HAP-1 (cell line): ENCODE data around the gene CWF19L2.
"Not testable (repeated sequence)": the region's sequence is repeated elsewhere in the genome, so short reads cannot be mapped to it uniquely, and the experiment has no call there.

Source experiments
- DNase-seq, 2 experiments: peaks; one replicate each; pipeline ENCODE4 v3.0.0-alpha.2; 2016 to 2020; ENCODE audit warnings: low spot score in 2 of 2
- H3K27me3 ChIP-seq: fragments of 250-450 bp; sonication (Bioruptor Pico); 2 replicates; pipeline ENCODE4 v1.5.1; 2020; ENCODE audit warnings: low read depth, mild to moderate bottlenecking, moderate library complexity
- H3K36me3 ChIP-seq: fragments of 250-450 bp; sonication (Bioruptor Pico); replicated peaks from 2 replicates; pipeline ENCODE4 v1.5.1; 2020; ENCODE audit warnings: mild to moderate bottlenecking
- H3K4me1 ChIP-seq: fragments of 250-450 bp; sonication (Bioruptor Pico); 2 replicates; pipeline ENCODE4 v1.5.1; 2020; ENCODE audit warnings: mild to moderate bottlenecking
- H3K4me3 ChIP-seq: fragments of 250-450 bp; sonication (Bioruptor Pico); 2 replicates; pipeline ENCODE4 v1.5.1; 2020; ENCODE audit warnings: mild to moderate bottlenecking, moderate library complexity
- H3K9me3 ChIP-seq: fragments of 250-450 bp; sonication (Bioruptor Pico); 2 replicates; pipeline ENCODE4 v1.5.1; 2020; ENCODE audit warnings: mild to moderate bottlenecking, moderate library complexity
- in situ Hi-C: fragments of 300-500 bp; cut with MboI; formaldehyde crosslinking; loops from 3 replicates; pipeline ENCODE4 v1.14.3; 2020; ENCODE audit warnings: low sequenced_read_pairs, inconsistent platforms, mixed read lengths

CWF19L2 gene

DNA sequence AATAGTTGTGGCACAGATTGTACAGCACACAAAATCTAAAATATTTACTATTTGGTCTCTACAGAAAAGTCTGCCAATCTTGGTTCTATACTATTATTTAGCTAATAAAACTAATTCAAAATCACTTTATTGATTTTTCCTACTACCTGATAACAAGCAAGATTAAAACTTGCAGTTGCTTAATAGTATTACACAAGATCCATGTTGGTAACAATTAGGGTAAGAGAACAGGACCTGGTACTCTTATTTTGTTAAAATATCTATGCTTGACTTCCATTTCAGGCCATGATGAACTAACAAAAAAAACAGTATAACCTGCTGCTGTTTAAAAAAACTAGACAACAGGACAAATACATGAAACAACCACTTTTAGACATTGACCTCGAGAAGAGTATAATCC, 52.4 kb downstream of the CWF19L2 start:
- no peaks in the 10 kb centered on the region for H3K9me3 ChIP-seq
- no peaks in the 10 kb centered on the region for H3K4me1 ChIP-seq
- in situ Hi-C loops, result no loop called here
- H3K27me3 ChIP-seq, result no peaks in the 10 kb centered on the region
- H3K36me3 ChIP-seq, result no peaks in the 10 kb centered on the region
- DNase-seq, result no peak
- H3K4me3 ChIP-seq, result no peak overlapping the region

DNA sequence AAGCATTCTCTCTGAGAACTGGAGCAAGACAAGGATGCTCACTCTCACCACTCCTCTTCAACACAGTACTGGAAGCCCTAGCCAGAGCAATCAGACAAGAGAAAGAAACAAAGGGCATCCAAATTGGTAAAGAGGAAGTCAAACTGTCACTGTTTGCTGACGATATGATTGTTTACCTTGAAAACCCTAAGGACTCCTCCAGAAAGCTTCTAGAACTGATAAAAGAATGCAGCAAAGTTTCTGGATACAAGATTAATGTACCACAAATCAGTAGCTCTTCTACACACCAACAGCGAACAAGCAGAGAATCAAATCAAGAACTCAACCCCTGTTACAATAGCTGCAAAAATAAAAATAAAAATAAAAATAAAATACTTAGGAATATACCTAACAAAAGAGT, 56.5 kb downstream of the CWF19L2 start:
- in situ Hi-C loops, DNase-seq: not testable (repeated sequence)

DNA sequence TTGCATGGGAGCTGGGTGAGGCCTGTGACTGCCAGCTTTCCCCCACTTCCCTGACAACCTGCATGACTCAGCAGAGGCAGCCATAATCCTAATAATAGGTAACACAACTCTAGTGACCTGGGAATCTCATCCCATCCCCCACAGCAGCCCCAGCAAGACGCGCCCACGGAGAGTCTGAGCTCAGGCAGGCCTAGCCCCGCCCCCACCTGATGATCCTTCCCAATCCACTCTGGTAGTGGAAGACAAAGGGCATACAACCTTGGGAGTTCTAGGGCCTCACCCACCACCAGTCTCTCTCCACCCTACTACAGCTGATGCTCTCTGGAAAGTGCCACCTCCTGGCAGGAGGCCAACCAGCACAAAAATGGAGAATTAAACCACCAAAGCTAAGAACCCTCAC, 60.3 kb downstream of the CWF19L2 start:
- no peaks in the 10 kb centered on the region for H3K27me3 ChIP-seq
- DNase-seq, result peak in 1 of 2 experiments; percentile 55
- no peaks in the 10 kb centered on the region; the same call in 1 of the 2 replicates for H3K36me3 ChIP-seq
- in situ Hi-C loops, result no loop called here
- no peak overlapping the region for H3K4me3 ChIP-seq
- H3K9me3 ChIP-seq, result no peaks in the 10 kb centered on the region
- peaks cover 6% of the 10 kb centered on the region for H3K4me1 ChIP-seq

More for the DNA sequence above, 56.5 kb downstream of the CWF19L2 start:
- not testable (repeated sequence) for H3K4me1 ChIP-seq, H3K9me3 ChIP-seq, H3K4me3 ChIP-seq, H3K36me3 ChIP-seq, H3K27me3 ChIP-seq

DNA sequence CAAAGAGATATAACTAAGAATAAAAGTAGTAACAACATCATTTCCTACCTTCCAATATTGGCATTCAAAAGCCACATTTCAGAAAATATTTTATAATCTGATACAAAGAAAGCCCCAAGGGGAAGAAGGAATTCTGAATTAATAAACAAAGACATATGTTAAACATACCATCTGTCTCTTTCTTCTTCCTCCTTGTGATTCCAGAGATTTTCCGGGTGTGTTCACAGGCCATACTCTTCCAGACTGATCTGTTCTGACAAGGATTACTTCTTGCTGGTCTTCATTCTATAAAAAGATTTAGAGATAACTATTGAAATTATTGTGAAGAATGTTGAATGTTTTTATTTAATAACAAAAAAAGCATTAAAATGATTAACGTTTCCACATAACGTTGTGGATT, 65.0 kb downstream of the CWF19L2 start:
- DNase-seq, result no peak
- Histone ChIP-seq H3K27me3 (no peaks in the 10 kb centered on the region), H3K36me3 (peaks cover 9% of the 10 kb centered on the region), H3K9me3 (no peaks in the 10 kb centered on the region), H3K4me3 (no peak overlapping the region), H3K4me1 (peaks cover 5% of the 10 kb centered on the region)
- in situ Hi-C loops, result no loop called here

DNA sequence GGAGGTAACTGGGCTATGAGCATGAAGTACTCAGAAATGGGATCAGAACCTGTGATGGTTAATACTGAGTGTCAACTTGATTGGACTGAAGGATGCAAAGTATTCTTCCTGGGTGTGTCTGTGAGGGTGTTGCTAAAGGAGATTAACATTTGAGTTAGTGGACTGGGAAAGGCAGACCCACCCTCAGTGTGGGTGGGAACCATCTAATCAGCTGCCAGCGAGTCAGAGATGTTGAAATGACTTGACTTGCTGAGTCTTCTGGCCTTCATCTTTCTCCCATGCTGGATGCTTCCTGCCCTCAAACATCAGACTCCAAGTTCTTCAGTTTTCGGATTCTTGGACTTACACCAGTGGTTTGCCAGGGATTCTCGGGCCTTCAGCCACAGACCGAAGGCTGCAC, 66.9 kb downstream of the CWF19L2 start:
- DNase-seq, H3K4me3 ChIP-seq, H3K9me3 ChIP-seq, in situ Hi-C loops, H3K4me1 ChIP-seq, H3K36me3 ChIP-seq, H3K27me3 ChIP-seq: not testable (repeated sequence)

DNA sequence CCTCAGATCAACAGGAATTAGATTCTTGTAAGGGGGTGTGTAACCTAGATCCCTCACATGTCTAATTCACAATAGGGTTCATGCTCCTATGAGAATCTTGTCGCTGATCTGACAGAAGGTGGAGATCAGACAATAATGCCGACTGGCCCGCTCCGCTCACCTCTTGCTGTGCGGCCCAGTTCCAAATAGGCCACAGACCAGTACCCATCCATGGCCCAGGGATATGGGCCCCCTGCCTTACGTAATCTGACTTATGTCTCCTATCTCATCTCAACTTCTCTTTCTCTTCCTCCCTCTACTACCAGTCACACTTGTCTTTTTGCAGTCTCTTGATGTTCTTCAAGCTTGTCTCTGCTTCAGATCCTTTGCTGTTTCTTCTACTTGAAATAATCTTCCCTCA, 70.0 kb downstream of the CWF19L2 start:
- Histone ChIP-seq H3K27me3 (no peaks in the 10 kb centered on the region), H3K36me3 (peaks cover 9% of the 10 kb centered on the region; the same call in 1 of the 2 replicates), H3K4me3 (no peak overlapping the region), H3K4me1 (no peaks in the 10 kb centered on the region), H3K9me3 (no peaks in the 10 kb centered on the region)
- in situ Hi-C loops, result no loop called here
- DNase-seq, result no peak

DNA sequence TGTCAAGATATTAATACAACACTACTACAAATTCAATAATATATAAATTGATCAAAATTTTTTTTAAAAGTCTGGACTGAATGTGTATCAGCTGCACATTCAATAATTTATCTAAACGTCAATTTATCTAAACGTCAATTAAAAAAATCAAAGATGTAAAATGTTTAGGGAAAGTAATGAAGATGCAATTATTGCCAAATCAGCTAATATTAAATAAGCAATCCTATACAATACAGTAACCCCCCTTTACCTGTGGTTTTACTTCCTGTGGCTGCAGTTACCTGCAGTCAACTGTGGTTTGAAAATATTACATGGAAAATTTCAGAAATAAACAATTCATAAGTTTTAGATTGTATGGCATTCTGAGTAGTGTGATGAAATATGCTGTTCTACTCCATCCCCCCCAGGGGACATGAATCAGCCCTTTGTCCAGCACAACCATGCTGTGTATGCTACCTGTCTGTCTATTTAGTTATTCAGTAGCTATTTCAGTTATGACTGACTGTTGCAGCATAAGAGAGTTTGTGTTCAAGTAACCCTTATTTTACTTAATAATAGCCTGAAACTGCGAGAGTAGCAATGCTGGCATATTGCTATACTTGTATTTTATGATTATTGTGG, 72.2 kb downstream of the CWF19L2 start:
- Histone ChIP-seq H3K27me3 (no peaks in the 10 kb centered on the region), H3K4me1 (no peaks in the 10 kb centered on the region), H3K9me3 (no peaks in the 10 kb centered on the region), H3K4me3 (no peak overlapping the region), H3K36me3 (no peaks in the 10 kb centered on the region; the same call in 1 of the 2 replicates)
- DNase-seq, result no peak
- in situ Hi-C loops, result no loop called here

DNA sequence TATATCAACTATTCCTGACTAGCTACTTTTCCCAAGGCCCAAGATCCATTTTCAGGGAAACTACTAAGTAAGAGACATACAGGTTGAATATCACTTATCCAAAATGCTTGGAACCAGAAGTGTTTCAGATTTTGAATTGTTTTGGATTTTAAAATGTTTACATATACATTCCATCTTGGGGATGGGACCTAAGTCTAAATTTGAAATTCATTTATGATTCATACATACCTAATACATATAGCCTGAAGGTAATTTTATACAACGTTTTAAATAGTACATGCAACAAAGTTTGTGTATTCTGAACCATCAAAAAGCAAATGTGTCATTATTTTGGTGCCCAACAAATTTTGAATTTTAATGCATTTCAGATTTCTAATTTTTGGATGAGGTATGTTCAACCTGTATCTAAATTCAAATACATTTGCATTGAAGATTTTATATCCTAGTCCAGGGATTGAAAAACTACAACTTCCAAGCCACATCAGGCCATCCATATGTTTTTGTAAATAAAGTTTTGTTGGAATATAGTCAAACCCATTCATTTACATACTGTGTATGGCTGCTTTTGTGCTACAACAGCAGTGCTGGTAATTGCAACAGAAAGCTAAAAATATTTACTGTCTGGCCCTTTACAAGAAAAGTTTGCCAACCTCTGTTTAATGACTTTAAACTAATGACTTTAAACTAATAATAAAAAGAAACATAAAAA, 73.3 kb downstream of the CWF19L2 start:
- no peak for DNase-seq
- Histone ChIP-seq H3K27me3 (no peaks in the 10 kb centered on the region), H3K4me1 (no peaks in the 10 kb centered on the region), H3K4me3 (no peak overlapping the region), H3K36me3 (no peaks in the 10 kb centered on the region), H3K9me3 (no peaks in the 10 kb centered on the region)
- in situ Hi-C loops, result no loop called here

DNA sequence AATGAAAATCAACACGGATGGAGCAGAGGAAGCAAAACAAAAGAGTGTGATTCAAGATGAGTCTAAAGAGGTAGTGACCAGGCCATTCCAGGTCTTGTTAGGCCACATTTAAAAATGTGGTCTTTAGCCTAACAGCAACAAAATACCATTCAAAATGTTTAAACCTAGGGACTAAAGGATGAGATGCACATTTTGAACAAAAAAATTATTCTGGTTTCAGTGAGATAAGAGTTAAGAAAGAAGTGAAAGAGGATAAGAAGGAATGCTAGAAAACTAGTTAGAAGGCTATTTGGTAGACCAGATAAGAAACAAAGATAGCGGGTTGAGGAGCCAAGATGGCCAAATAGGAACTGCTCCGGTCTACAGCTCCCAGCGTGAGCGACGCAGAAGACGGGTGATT, 85.2 kb downstream of the CWF19L2 start:
- H3K4me3 ChIP-seq, result no peak overlapping the region
- DNase-seq, result no peak

DNA sequence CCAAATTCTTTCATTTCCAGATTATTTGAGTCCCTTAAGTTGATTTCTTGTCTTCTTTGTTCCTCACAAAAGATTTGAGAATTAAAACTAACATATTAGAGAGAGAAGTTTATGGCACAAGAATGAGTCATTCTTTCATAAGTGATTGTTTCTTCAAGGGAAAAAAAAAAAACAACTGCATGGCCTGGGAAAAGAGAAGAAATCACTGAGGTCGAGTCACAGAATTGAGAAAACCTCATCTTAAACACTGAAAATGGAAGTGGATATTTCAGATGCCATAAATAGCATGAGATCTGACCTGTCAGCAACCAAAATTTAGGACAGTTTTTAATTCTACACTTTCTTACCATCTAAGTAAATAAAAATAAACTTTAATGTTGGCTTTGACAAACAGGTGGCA, 87.2 kb downstream of the CWF19L2 start:
- DNase-seq, result no peak
- Histone ChIP-seq H3K4me3 (no peak overlapping the region), H3K4me1 (no peaks in the 10 kb centered on the region), H3K36me3 (no peaks in the 10 kb centered on the region), H3K9me3 (no peaks in the 10 kb centered on the region), H3K27me3 (no peaks in the 10 kb centered on the region)
- in situ Hi-C loops, result no loop called here

More for the DNA sequence above, 85.2 kb downstream of the CWF19L2 start:
- Histone ChIP-seq H3K9me3 (no peaks in the 10 kb centered on the region), H3K4me1 (no peaks in the 10 kb centered on the region), H3K36me3 (no peaks in the 10 kb centered on the region), H3K27me3 (no peaks in the 10 kb centered on the region)
- in situ Hi-C loops, result no loop called here

DNA sequence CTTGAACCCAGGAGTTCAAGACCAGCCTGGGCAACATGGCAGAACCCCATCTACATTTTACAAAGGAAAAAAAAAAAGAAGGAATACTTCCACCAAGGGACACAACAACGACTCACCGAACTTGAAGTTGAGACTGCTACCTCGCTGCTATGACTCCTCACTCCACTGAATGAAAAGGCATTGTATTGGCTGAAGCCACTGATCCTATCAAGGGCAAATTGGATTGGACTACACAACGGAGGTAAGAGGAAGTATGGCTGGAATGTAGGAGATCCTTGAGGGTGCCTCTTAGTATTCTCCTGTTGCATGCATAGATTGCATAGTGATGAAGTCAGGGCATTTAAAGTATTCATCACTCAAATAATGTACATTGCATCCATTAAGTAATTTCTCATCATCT, 97.9 kb downstream of the CWF19L2 start:
- Histone ChIP-seq H3K36me3 (no peaks in the 10 kb centered on the region), H3K27me3 (no peaks in the 10 kb centered on the region), H3K9me3 (no peaks in the 10 kb centered on the region), H3K4me1 (no peaks in the 10 kb centered on the region), H3K4me3 (no peak overlapping the region)
- in situ Hi-C loops, result no loop called here
- no peak for DNase-seq

DNA sequence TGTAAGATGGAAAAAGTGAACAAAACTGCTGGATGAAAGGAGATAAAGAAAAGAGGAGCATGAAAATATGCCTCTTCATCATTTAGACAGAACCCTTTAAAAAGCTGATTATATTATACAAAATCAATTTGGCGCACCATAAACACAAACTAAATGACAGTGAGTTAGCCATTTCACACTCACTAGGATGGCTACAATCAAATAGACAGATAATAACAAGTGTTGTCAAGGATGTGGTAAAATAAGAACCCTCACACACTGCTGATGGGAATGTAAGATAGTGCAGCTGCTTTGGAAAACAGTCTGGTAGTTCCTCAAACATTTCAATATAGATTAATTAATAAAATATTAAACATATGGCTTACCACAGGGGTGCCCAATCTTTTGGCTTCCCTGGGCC, 99.7 kb downstream of the CWF19L2 start:
- DNase-seq, result no peak
- H3K9me3 ChIP-seq, result no peaks in the 10 kb centered on the region
- H3K36me3 ChIP-seq, result no peaks in the 10 kb centered on the region; the same call in 1 of the 2 replicates
- in situ Hi-C loops, result no loop called here
- H3K4me3 ChIP-seq, result no peak overlapping the region
- H3K27me3 ChIP-seq, result no peaks in the 10 kb centered on the region
- no peaks in the 10 kb centered on the region for H3K4me1 ChIP-seq

DNA sequence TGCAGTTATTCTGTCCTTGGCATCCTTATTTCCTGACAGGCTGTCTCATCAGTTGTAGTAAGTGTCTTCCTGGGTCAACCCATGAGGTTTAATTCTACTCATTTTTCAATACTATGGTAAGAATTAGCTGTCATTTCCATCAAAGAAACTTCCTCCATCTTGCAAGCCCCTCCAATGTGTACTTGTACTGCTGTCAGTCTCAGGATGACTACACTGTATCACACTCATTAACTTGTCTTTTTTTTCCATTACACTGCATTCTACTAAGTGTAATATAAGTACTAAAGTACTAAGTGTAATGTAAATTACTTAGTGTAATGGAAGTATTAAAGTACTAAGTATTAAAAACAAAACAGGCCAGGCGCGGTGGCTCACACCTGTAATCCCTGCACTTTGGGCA, 102.8 kb downstream of the CWF19L2 start:
- Histone ChIP-seq H3K36me3 (no peaks in the 10 kb centered on the region; the same call in 1 of the 2 replicates), H3K4me3 (no peak overlapping the region), H3K4me1 (no peaks in the 10 kb centered on the region), H3K27me3 (no peaks in the 10 kb centered on the region), H3K9me3 (no peaks in the 10 kb centered on the region)
- in situ Hi-C loops, result no loop called here
- no peak for DNase-seq

DNA sequence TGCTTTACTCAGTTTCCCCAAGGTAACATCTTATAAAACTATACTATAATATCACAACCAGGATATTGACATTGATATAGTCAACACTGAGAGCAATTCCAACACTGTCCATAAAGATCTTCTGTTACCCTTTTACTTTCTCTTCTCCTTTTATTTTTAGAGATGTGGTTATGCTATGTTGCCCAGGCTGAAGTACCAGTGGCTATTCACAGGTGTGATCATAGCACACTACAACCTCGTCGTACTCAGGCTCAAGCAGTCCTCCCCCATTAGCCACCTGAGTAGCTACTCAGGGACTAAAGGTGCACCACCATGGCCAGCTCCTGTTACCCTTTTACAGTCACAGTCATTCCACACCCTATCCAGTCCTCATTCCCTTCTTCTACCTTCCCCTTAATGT, 119.7 kb downstream of the CWF19L2 start:
- H3K4me3 ChIP-seq, result no peak overlapping the region
- H3K4me1 ChIP-seq, result no peaks in the 10 kb centered on the region
- DNase-seq, result no peak
- no peaks in the 10 kb centered on the region for H3K27me3 ChIP-seq
- no peaks in the 10 kb centered on the region for H3K9me3 ChIP-seq
- in situ Hi-C loops, result no loop called here
- no peaks in the 10 kb centered on the region for H3K36me3 ChIP-seq
